SK-N-SH (cell line): ENCODE results near the gene ANK3. TPM values are rescaled to one million over a fixed set of nuclear protein-coding genes. Genes with fewer than 3 reads are reported as not detected.

Source experiments
- CTCF ChIA-PET: fragments of 300-600, 350-600 bp; formaldehyde crosslinking; extraction: SDS; loops from one replicate; lab custom pipeline; 2021; lab: Yijun Ruan, JAX
- POLR2A ChIA-PET: fragments of 350-600 bp; sonication (Branson Sonifier 250); formaldehyde crosslinking; extraction: SDS; loops from one replicate; lab custom pipeline; 2020; ENCODE audit warnings: antibody characterized with exemption, inconsistent platforms; lab: Yijun Ruan, JAX
- DNase-seq: peaks from one replicate; pipeline ENCODE4 v3.0.0; 2012
- H2AFZ ChIP-seq: fragments of 200-600 bp; sonication (generic); 2 replicates; pipeline ENCODE4 v1.8.1; 2016; ENCODE audit warnings: antibody characterized with exemption, mild to moderate bottlenecking, low read depth
- H3F3A ChIP-seq: fragments of 200-600 bp; sonication (generic); replicated peaks from 2 replicates; pipeline ENCODE3; 2016; ENCODE audit warnings: antibody characterized with exemption, mild to moderate bottlenecking; ENCODE audit not compliant: insufficient read depth
- H3K27ac ChIP-seq, 2 experiments: fragments of 200-500 bp in 1 of 2; fragments of 200-600 bp in 1 of 2; sonication (Bioruptor generic) in 1 of 2; sonication (generic), shearing (Covaris generic) in 1 of 2; 2 replicates each; pipeline versions ENCODE4 v1.5.1 to v1.6.1; 2014 to 2016; ENCODE audit warnings: low read depth in 2 of 2, inconsistent platforms in 1 of 2, low read length in 1 of 2, mild to moderate bottlenecking in 1 of 2, mixed read lengths in 1 of 2
- H3K27me3 ChIP-seq: fragments of 200-600 bp; sonication (generic), shearing (Covaris generic); 2 replicates; pipeline ENCODE4 v1.6.1; 2016; ENCODE audit warnings: mixed run types; ENCODE audit not compliant: insufficient read depth
- H3K36me3 ChIP-seq, 2 experiments: fragments of 200-500 bp in 1 of 2; fragments of 200-600 bp in 1 of 2; sonication (Bioruptor generic) in 1 of 2; sonication (generic) in 1 of 2; replicated peaks in 1 of 2; 2 replicates each; pipeline versions ENCODE3 to v1.5.1; 2014 to 2016; ENCODE audit warnings: low read length in 1 of 2, mild to moderate bottlenecking in 1 of 2; ENCODE audit not compliant: insufficient read depth in 2 of 2, control insufficient read depth in 1 of 2
- H3K4me1 ChIP-seq, 2 experiments: fragments of 200-500 bp in 1 of 2; fragments of 200-600 bp in 1 of 2; sonication (Bioruptor generic) in 1 of 2; sonication (generic), shearing (Covaris generic) in 1 of 2; 2 replicates each; pipeline versions ENCODE4 v1.5.1 to v1.6.1; 2014 to 2016; ENCODE audit warnings: low read depth in 1 of 2, low read length in 1 of 2, mixed run types in 1 of 2; ENCODE audit not compliant: insufficient read depth in 2 of 2, control insufficient read depth in 1 of 2
- H3K4me2 ChIP-seq: fragments of 200-600 bp; sonication (generic), shearing (Covaris generic); 2 replicates; pipeline ENCODE4 v1.6.1; 2017; ENCODE audit warnings: mixed run types
- H3K4me3 ChIP-seq, 2 experiments: fragments of 200-500 bp in 1 of 2; fragments of 200-600 bp in 1 of 2; sonication (Bioruptor generic) in 1 of 2; sonication (generic), shearing (Covaris generic) in 1 of 2; 2 replicates each; pipeline versions ENCODE4 v1.5.1 to v1.8.1; 2014 to 2016; ENCODE audit warnings: low read depth in 2 of 2, inconsistent platforms in 1 of 2, low read length in 1 of 2, mild to moderate bottlenecking in 1 of 2, mixed read lengths in 1 of 2, moderate library complexity in 1 of 2
- H3K79me2 ChIP-seq: fragments of 200-600 bp; sonication (generic); 2 replicates; pipeline ENCODE4 v1.8.1; 2017; ENCODE audit warnings: mild to moderate bottlenecking; ENCODE audit not compliant: insufficient read depth
- H3K9ac ChIP-seq: fragments of 200-600 bp; sonication (generic); 2 replicates; pipeline ENCODE4 v1.6.1; 2017; ENCODE audit warnings: mixed run types
- H3K9me2 ChIP-seq: fragments of 200-600 bp; sonication (generic); 2 replicates; pipeline ENCODE4 v1.6.1; 2017; ENCODE audit warnings: mixed run types
- H3K9me3 ChIP-seq: fragments of 200-600 bp; sonication (generic); 2 replicates; pipeline ENCODE4 v1.6.1; 2017; ENCODE audit warnings: mixed run types, mild to moderate bottlenecking, moderate library complexity
- H4K20me1 ChIP-seq: fragments of 200-600 bp; sonication (generic); 2 replicates; pipeline ENCODE4 v1.6.1; 2017; ENCODE audit warnings: mild to moderate bottlenecking, mixed run types; ENCODE audit not compliant: insufficient read depth
- EZH2phosphoT487 ChIP-seq: fragments of 200-600 bp; sonication (generic); IDR thresholded peaks from 2 replicates; pipeline ENCODE4 v1.6.1; 2017; ENCODE audit warnings: low read depth, mixed run types, mild to moderate bottlenecking, antibody characterized with exemption, moderate library complexity, borderline replicate concordance
- FOXJ3 ChIP-seq: sonication (generic); formaldehyde crosslinking; IDR thresholded peaks from 2 replicates; pipeline ENCODE4 v1.5.1; 2020; ENCODE audit warnings: mild to moderate bottlenecking, missing genetic modification reagents
- GATA2 ChIP-seq: sonication (generic); formaldehyde crosslinking; IDR thresholded peaks from 2 replicates; pipeline ENCODE4 v1.5.0; 2020; ENCODE audit warnings: mild to moderate bottlenecking, missing genetic modification reagents
- MXI1 ChIP-seq: IDR thresholded peaks from 2 replicates; pipeline ENCODE4 v1.6.1; 2012; ENCODE audit warnings: mild to moderate bottlenecking, low read depth, low read length, improper control_type of control experiment
- RCOR1 ChIP-seq: fragments of 150-350 bp; IDR thresholded peaks from 2 replicates; pipeline ENCODE4 v1.6.1; 2017; ENCODE audit warnings: antibody characterized with exemption, low read length
- REST ChIP-seq: IDR thresholded peaks from 2 replicates; pipeline ENCODE4 v1.6.1; 2012; ENCODE audit warnings: mild to moderate bottlenecking, low read depth, low read length, moderate library complexity
- SIN3A ChIP-seq: IDR thresholded peaks from 2 replicates; pipeline ENCODE4 v1.6.1; 2012; ENCODE audit warnings: low read depth, mild to moderate bottlenecking, low read length, moderate library complexity, borderline replicate concordance
- TEAD4 ChIP-seq: IDR thresholded peaks from 2 replicates; pipeline ENCODE4 v1.4.0; 2012; ENCODE audit warnings: mild to moderate bottlenecking, borderline replicate concordance; ENCODE audit not compliant: insufficient read depth
- YY1 ChIP-seq: IDR thresholded peaks from 2 replicates; pipeline ENCODE4 v1.4.0; 2012; ENCODE audit warnings: low read depth, mild to moderate bottlenecking
- ZBTB33 ChIP-seq: IDR thresholded peaks from 2 replicates; pipeline ENCODE4 v1.4.0; 2012; ENCODE audit warnings: low read depth, borderline replicate concordance
- WGBS: methylation state at CpG from one replicate; pipeline ENCODE4 v1.1.6; 2017; ENCODE audit warnings: low lambda C conversion rate; 5-methylcytosine and 5-hydroxymethylcytosine counted together
- polyA plus RNA-seq, 3 experiments: library from polyadenylated mRNA; depleted of rRNA; stranded (reverse); fragments of >200 nt; gene quantifications; 2 replicates each; pipeline ENCODE4 v1.2.3, GENCODE V29; 2012
- TF ChIP-seq, protein P1 (sequence below): fragments of 150-350 bp; IDR thresholded peaks from 2 replicates; pipeline ENCODE4 v1.6.1; 2017; ENCODE audit warnings: antibody characterized with exemption, low read length, low read depth, borderline replicate concordance

ANK3 gene
- polyA plus RNA-seq, 1 of the 3 experiments (the other 2 are of a cell fraction): 10.0 TPM

DNA sequence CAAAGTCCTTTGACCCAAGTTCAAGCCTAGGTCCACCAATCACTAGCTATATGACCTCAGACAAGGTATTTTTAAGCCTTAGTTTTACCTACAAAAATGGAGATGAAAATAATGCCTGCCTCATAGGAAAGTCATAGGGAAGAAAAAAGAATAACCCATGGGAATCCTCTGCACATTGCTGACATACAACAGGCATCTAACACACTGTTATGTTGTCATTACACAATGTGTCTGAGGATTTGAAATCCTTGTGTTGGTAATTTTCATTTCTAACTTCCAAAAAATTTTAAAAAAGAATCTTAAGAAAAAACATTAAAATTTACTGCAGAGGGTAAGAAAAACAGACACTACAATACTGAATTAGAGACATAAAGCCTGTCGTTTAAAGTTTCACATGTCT, 5.7 kb downstream of the ANK3 start:
- 86% methylated on average over 1 of the region's 1 CpG for WGBS
- Histone ChIP-seq H3K4me2 (no peak overlapping the region), H3K36me3 (no peaks in the 10 kb centered on the region), H3K79me2 (no peaks in the 10 kb centered on the region), H3K9ac (no peak overlapping the region), H3K27ac (peak overlapping the region; percentile 67 to 94; a peak in 3 of 4 replicates), H3K27me3 (no peaks in the 10 kb centered on the region), H3K9me2 (no peaks in the 10 kb centered on the region), H3K4me1 (peaks cover 5 to 20% of the 10 kb centered on the region in 2 experiments), H4K20me1 (no peaks in the 10 kb centered on the region), H3K9me3 (no peaks in the 10 kb centered on the region), H2AFZ (no peak overlapping the region), H3K4me3 (no peak overlapping the region), H3F3A (peaks cover 12% of the 10 kb centered on the region)
- ChIA-PET CTCF (interaction anchor here (0.6 kb wide), 1 partner anchor 39 kb away, joined by 3 read pairs; no protein-coding TSS in a partner anchor), POLR2A (no interaction called here)
- TF ChIP-seq GATA2 (no peak), FOXJ3 (no peak), EZH2phosphoT487 (no peak), REST (no peak), RCOR1 (no peak), YY1 (no peak), MXI1 (no peak), TEAD4 (no peak), ZBTB33 (no peak), SIN3A (no peak)
- TF ChIP-seq, protein P1, sequence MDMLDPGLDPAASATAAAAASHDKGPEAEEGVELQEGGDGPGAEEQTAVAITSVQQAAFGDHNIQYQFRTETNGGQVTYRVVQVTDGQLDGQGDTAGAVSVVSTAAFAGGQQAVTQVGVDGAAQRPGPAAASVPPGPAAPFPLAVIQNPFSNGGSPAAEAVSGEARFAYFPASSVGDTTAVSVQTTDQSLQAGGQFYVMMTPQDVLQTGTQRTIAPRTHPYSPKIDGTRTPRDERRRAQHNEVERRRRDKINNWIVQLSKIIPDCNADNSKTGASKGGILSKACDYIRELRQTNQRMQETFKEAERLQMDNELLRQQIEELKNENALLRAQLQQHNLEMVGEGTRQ: no peak
- DNase-seq: no peak
